Measurements from ENCODE around the gene EGR2.

- TF ChIP-seq CTCF (IDR thresholded peaks at IDR 0.05): no peak
- TF ChIP-seq POLR2A (IDR thresholded peaks at IDR 0.05): no peak
These were observed 34.5 kb upstream of the EGR2 start for GRCh38 chr10:62850646-62851045.

Data from adrenal gland (tissue), 5 donors.